HG03457 (cell line): ENCODE data around the gene SLC12A3.

ENCODE experiments used
- ATAC-seq: cut with Tn5 transposase; IDR thresholded peaks from one replicate; pipeline ENCODE4 v1.9.1; 2021; ENCODE audit warnings: moderate number of reproducible peaks; ENCODE audit not compliant: unreplicated experiment

SLC12A3 gene

GRCh38 chr16:56938664-56939513, 73.9 kb downstream of the SLC12A3 start:
- no peak for ATAC-seq

GRCh38 chr16:56939801-56940200, 74.8 kb downstream of the SLC12A3 start:
- no peak for ATAC-seq

- no peak for ATAC-seq
Observed at GRCh38 chr16:56941092-56941491, 76.1 kb downstream of the SLC12A3 start.

- no peak for ATAC-seq
Observed at GRCh38 chr16:56941856-56942331, 76.9 kb downstream of the SLC12A3 start.

- no peak for ATAC-seq
Observed at GRCh38 chr16:56943761-56944375, 78.9 kb downstream of the SLC12A3 start.

GRCh38 chr16:56944954-56945839, 80.2 kb downstream of the SLC12A3 start:
- no peak for ATAC-seq

- no peak for ATAC-seq
Observed at GRCh38 chr16:56945847-56946527, 81.0 kb downstream of the SLC12A3 start.

GRCh38 chr16:56946767-56947603, 82.0 kb downstream of the SLC12A3 start:
- ATAC-seq, result no peak

GRCh38 chr16:56947604-56947995, 82.6 kb downstream of the SLC12A3 start:
- no peak for ATAC-seq

- ATAC-seq, result no peak
Observed at GRCh38 chr16:56948234-56948633, 83.2 kb downstream of the SLC12A3 start.

- no peak for ATAC-seq
Observed at GRCh38 chr16:56950051-56950450, 85.0 kb downstream of the SLC12A3 start.

GRCh38 chr16:56950455-56950854, 85.4 kb downstream of the SLC12A3 start:
- ATAC-seq, result no peak

- ATAC-seq, result peak; percentile 35
Observed at GRCh38 chr16:56950881-56951771, 86.1 kb downstream of the SLC12A3 start.

- no peak for ATAC-seq
Observed at GRCh38 chr16:56953006-56953405, 88.0 kb downstream of the SLC12A3 start.

GRCh38 chr16:56956076-56956475, 91.1 kb downstream of the SLC12A3 start:
- no peak for ATAC-seq

GRCh38 chr16:56956756-56957155, 91.7 kb downstream of the SLC12A3 start:
- ATAC-seq, result no peak

- ATAC-seq, result no peak
Observed at GRCh38 chr16:56960681-56961281, 95.8 kb downstream of the SLC12A3 start.

GRCh38 chr16:56961386-56961785, 96.4 kb downstream of the SLC12A3 start:
- ATAC-seq, result no peak
